Cardiac septum (tissue), 1 donor: Measurements from ENCODE around the gene ACAA2. TPM values are rescaled to one million over a fixed set of nuclear protein-coding genes. Genes with fewer than 3 reads are reported as not detected.

Experiments used
- DNase-seq: peaks from one replicate; pipeline ENCODE4 v3.0.0-alpha.2; 2020; ENCODE audit warnings: low spot score
- intact Hi-C: fragments of 100-400 bp; cut with DNase I; formaldehyde crosslinking; loops from one replicate; pipeline ENCODE4 v1.14.0; 2022
- total RNA-seq: library from RNA; stranded (reverse); fragmentation: NEBNext Ultra II Directional; extraction: Animal tissue kit (Norgen Biotek cat#: 25700); gene quantifications from one replicate; pipeline ENCODE4 v1.2.1, GENCODE V29; 2021
- donor health status: DM: no; HTN: no; CAD: no.

ACAA2 gene
- total RNA-seq, 1 donor from 2014 or later, result 130 TPM

GRCh38 chr18:49753643-49754042 is 59.7 kb downstream of the ACAA2 start:
- DNase-seq, result no peak
- intact Hi-C loops, result no loop called here

- intact Hi-C loops, result no loop called here
- no peak for DNase-seq
Measured at GRCh38 chr18:49752095-49752457, 61.3 kb downstream of the ACAA2 start.

GRCh38 chr18:49751427-49752094 is 61.8 kb downstream of the ACAA2 start:
- DNase-seq, result no peak
- intact Hi-C loops, result no loop called here

- DNase-seq, result no peak
- intact Hi-C loops, result no loop called here
Measured at GRCh38 chr18:49749563-49749962, 63.8 kb downstream of the ACAA2 start.

- intact Hi-C loops, result no loop called here
- no peak for DNase-seq
Measured at GRCh38 chr18:49747876-49748275, 65.5 kb downstream of the ACAA2 start.

GRCh38 chr18:49745045-49746014 is 68.0 kb downstream of the ACAA2 start:
- intact Hi-C loops, result no loop called here
- DNase-seq, result no peak

- DNase-seq, result no peak
- intact Hi-C loops, result no loop called here
Measured at GRCh38 chr18:49744376-49745008, 68.8 kb downstream of the ACAA2 start.

- DNase-seq, result no peak
- intact Hi-C loops, result no loop called here
Measured at GRCh38 chr18:49743117-49743567, 70.2 kb downstream of the ACAA2 start.

- intact Hi-C loops, result no loop called here
Measured at GRCh38 chr18:49742316-49743116, 70.8 kb downstream of the ACAA2 start.

GRCh38 chr18:49739275-49739674 is 74.1 kb downstream of the ACAA2 start:
- intact Hi-C loops, result no loop called here
- DNase-seq, result no peak

More at GRCh38 chr18:49742316-49743116, 70.8 kb downstream of the ACAA2 start:
- no peak for DNase-seq

- intact Hi-C loops, result no loop called here
- DNase-seq, result no peak
Measured at GRCh38 chr18:49738721-49739120, 74.6 kb downstream of the ACAA2 start.

GRCh38 chr18:49734836-49735235 is 78.5 kb downstream of the ACAA2 start:
- DNase-seq, result no peak

GRCh38 chr18:49733896-49734585 is 79.3 kb downstream of the ACAA2 start:
- no peak for DNase-seq
- intact Hi-C loops, result no loop called here

More at GRCh38 chr18:49734836-49735235, 78.5 kb downstream of the ACAA2 start:
- intact Hi-C loops, result no loop called here

- intact Hi-C loops, result no loop called here
- DNase-seq, result no peak
Measured at GRCh38 chr18:49733321-49733720, 80.0 kb downstream of the ACAA2 start.
